Gastroesophageal sphincter (tissue), 3 donors: ENCODE data around the gene KLHDC8B.

Source experiments
- CTCF ChIP-seq, 4 experiments: fragments of 200-600 bp in 2 of 4; fragments of 450-650 bp in 2 of 4; sonication (generic) in 1 of 4; IDR thresholded peaks; one replicate each; pipeline ENCODE4 v1.5.1; 2017 to 2019; ENCODE audit warnings: antibody characterized with exemption in 4 of 4, mild to moderate bottlenecking in 2 of 4, moderate library complexity in 2 of 4
- EP300 ChIP-seq: sonication (generic); formaldehyde crosslinking; IDR thresholded peaks from one replicate; pipeline ENCODE4 v1.6.1; 2017; ENCODE audit warnings: antibody characterized with exemption, mild to moderate bottlenecking
- POLR2A ChIP-seq, 2 donors: fragments of 450-650 bp; IDR thresholded peaks; one replicate each; pipeline ENCODE4 v1.6.1; 2017; ENCODE audit warnings: antibody characterized with exemption in 2 of 2, mild to moderate bottlenecking in 2 of 2, moderate library complexity in 1 of 2
- POLR2AphosphoS5 ChIP-seq: sonication (generic); formaldehyde crosslinking; IDR thresholded peaks from one replicate; pipeline ENCODE4 v1.6.1; 2017; ENCODE audit warnings: antibody characterized with exemption

GRCh38 chr3:49199239-49199899 lies 28.0 kb downstream of the KLHDC8B start:
- TF ChIP-seq CTCF (IDR thresholded peaks at IDR 0.05) (peak in 1 of 4 experiments; percentile 7), EP300 (no peak), POLR2A (IDR thresholded peaks at IDR 0.05) (no peak), POLR2AphosphoS5 (peak; percentile 21)
